TTC549 (cell line): Measurements from ENCODE around the gene ROPN1.
A peak's percentile ranks its signal among the peaks of the same experiment; 100 is the strongest.
"Not testable (repeated sequence)": the region's sequence is repeated elsewhere in the genome, so short reads cannot be mapped to it uniquely, and the experiment has no call there.

Source experiments
- FAIRE-seq: peaks from 2 replicates; lab custom pipeline; 2012; peaks lifted over from hg19 to GRCh38; lab: Jason Lieb, UNC

ROPN1 gene

DNA sequence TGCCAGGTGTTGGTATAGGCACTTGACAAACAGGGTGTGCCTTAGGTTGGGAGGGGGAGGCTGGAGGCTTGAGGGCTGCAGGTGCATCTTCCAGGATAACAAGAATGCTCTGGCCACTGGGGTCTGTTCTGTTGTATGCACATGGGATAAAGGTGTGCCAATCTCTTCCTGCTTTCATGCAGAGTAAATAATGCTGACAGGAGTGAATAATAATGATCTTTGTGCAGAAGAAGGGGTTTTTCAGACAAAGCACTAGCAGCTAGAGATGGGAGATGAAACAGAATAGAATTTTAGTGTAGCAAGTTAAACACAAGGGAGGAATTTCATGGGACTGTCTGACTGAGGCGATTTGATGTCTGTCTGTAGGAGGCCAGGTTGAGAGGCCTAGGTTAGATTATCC lies 1.9 kb upstream of the ROPN1 start:
- FAIRE-seq, result no peak

DNA sequence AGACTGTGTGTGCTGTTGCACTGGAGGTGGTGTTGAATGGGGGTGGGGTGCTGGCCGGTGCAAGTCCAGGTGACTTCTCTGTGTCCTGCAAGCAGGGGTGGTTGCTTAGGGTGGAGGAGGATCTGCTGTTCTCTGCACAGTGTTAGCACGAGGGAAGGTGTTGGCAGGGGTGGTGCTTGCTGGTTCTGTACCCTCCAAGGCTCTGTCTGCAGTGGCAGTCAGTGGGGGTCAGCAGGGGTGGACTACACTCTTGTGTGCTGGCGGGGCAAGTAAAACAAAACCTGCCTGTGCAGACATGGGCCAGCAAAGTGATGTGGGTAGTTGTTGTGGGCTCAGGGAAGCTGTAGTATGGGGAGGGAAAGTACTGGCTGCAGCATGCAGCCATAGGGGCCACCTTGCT lies 5.5 kb downstream of the ROPN1 start:
- FAIRE-seq, result no peak

DNA sequence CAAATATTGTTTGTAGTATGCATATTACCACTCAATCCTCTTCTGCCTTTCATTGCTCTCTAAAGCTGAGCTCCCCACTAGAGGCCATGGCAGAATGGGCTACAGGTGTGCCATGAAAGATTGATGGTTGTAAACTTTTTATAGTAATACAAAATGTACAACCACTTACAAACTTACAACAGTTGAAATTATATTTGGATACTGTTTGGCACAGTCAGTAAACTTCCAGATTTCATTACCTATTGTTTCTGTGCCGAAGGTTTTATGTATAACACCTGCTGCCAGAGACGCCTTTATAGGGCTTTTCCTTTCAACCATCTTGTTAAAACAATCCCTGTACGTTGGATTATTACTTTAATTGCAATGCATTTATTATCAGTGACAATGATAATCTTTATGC lies 7.0 kb downstream of the ROPN1 start:
- FAIRE-seq, result no peak

DNA sequence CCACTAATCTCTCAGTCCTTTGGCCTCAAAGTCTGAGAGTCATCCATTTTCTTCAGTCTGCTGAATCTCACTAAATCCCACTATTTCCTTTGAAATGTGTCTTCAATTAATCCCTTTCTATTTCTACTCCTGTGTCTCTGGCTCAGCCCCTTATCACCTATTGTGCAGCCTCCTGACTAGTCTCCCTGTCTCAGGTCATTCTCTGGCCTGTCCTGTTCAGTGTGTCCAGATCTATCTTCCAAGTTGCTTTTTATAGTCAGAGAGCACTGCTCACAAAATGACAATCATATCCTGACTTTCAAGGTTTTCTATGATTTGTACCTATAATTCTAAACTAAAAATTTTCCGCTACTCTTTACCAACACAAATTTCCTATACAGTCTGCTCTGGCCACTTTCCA lies 7.6 kb downstream of the ROPN1 start:
- no peak for FAIRE-seq

DNA sequence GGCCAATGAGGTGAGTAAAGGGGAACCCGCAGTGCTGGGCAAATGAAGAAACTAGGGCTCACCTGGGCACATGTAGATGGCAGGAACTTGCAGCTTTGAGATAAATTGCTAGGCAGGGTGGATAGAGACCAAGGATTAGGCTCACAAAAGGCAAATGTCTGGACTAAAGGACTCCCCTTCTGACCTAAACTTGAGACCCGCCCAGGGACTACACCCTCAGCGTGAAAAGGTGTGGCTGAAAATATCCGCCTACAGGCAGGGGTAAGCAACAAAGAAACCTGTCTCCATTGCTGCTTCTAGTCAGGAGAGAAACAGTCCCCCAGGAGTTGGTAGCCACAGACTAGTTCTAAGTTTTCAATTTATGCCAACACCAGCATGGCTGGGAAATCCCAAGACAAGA lies 10.6 kb downstream of the ROPN1 start:
- FAIRE-seq, result not testable (repeated sequence)

DNA sequence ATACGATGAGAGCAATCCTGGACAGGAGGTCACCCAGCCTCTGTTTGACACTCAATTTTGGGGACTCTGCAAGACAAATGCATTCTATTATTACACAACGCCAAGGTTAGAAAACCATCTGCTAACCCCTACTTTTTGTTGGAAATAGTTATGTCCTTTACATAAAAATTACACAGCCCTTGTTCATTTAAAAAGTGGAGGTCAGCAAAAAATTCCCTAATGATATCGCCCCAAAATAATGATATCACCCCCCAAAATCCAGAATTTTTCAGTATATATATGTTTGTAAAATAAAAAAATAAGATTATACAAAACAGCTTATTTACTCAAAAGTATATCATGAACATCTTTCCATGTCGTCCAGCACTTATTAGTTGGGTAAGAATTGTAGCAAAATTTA lies 11.4 kb downstream of the ROPN1 start:
- no peak for FAIRE-seq

DNA sequence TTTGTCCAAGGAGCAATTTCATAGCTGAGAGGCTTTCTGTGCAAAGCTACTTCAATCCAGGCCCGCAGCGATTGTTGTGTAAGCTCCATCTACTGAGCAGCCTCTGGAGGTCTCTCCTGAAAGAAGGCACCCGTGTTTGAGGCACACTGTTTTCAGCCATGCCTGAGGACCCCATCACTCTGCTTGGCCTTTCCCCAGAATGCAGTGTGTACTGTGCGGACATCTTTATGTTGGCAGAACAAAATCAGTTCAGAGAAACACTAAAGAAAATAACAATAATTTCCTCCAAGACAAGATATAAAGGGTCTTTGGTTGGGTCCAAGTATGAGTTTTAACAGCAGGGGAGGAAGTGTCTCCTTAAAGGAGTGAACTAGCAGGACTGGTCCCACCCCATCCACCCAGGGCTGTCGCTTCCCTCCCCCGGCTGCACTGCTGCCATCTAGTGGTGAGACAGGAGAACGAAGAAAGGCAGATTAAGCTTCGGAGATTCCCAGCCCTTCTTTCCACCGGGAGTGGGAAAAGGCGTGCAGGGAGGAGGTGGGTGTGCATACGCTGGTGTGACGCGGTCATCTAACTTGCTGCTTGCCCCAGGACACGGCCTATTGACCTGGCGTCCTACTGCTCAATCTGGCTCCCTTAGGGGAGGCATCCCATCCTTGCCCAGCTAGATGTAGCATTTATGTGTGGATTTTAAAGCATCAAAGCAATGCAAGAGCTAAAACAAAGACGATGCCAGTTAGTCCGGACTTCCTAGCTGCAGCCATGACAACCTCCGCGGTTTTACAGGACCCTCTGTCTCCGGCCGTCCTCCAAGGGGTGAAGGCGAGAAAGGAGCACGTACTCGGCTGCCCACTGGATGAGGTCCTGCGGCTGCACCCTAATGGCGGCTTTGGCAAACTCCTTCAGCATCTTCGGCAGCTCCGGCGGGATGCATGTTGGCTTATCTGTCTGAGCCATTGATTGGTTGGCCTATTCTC lies 12.1 kb downstream of the ROPN1 start:
- not testable (repeated sequence) for FAIRE-seq

DNA sequence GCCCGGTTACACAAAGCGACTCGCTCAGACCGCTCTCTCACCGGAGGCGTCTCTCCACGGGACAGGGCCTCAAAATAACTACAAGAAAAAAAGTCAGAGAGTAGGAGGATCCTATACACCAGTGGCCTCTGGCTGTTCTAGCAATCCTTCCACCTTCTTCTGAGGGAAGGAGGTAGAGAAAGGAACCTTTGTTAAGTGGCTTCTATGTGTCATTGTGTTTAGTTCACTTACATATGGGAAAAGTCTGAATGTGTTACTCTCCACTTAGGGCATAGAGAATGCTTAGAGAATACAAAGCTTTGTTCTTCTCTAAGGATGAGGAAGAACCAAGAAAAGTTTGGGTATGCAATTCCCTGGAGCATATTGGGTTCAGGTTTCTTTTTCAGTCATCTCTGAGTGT lies 15.0 kb downstream of the ROPN1 start:
- not testable (repeated sequence) for FAIRE-seq

DNA sequence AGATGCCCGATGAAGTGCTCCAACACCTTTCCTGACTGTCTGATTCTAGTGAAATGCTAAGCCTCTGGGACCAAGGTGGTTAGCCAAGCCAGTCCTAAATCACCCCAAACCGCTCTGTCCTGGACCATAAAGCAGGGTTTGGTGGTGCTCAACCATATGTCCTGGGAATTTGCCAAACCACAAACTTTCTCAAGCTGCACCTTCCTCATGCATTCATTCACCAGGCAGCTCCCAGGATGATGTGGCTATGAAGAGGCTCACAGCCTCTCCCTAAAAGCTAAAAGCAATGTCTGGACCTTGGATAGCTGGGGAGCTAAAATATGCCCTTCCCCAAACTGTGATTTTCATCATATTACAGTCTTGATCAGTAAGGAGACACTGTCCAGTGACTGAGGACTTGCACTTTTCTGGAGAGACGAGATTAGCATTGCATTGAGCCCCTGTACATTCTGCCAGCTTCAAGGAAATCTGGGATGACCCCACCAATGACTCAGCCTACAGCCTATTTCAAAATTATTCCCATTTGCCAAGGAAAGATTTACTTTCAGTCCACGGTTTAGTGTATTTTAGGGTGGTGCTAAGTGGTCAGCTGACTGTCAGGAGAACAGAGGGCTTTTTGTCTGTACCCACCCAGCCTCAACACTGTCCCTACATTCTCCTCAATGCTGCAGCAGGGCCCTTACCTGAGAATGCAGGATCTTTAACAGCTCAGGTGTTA lies 15.6 kb downstream of the ROPN1 start:
- not testable (repeated sequence) for FAIRE-seq

DNA sequence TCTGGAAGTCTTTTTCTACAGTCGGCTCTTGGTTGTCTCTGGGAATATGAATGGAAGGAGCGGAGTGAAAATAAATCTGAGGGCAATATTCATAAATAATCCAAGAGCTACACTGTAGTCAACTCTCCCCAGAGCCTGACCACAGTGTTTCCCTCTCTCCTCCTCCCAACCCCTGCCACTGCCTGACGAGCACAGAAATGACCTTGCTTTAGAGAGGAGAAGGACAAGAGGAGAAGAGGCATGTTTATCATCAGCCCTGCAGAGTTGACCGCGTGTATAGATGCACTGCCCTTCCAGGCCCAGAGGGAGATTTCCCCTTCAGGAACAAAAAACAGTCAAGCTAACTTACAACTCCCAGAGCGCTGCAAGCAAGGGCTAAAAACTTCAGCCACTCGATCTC lies 16.9 kb downstream of the ROPN1 start:
- FAIRE-seq, result not testable (repeated sequence)

DNA sequence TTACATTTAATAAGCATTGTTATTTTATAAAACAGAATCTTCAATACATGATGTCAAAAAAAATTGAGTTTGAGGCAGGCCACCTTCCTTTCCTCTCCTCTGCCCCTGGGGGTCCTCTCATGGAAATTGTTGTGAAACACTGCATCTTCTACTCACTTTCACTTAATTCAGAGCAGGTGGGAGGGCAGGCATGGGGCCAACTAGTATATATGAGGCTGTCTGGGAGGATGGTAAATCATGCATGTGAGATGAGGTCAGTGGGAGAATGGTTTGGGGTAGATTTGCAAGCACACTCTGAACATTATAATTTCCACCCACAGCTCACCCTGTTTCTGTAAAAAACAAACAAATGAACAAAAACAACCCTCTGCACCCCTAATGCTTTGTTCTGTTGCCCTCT lies 20.5 kb downstream of the ROPN1 start:
- no peak for FAIRE-seq

DNA sequence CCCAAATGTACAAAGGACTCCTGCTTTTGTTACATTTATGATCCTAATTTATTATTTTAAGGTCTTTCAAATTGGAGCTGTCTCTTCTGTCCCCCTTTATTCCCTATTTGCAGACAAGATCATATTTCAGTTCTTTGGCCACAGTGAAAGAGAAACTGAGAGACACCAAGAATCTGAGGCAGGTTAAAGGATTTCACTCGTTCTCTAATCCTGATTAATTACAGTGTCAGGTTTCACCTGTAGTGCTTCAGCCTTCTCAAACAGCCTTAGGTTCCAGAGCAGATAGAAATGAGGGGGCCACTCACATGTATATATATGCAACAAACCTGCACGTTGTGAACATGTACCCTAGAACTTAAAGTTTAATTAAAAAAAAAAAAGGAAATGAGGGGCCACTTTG lies 24.7 kb downstream of the ROPN1 start:
- FAIRE-seq, result not testable (repeated sequence)

DNA sequence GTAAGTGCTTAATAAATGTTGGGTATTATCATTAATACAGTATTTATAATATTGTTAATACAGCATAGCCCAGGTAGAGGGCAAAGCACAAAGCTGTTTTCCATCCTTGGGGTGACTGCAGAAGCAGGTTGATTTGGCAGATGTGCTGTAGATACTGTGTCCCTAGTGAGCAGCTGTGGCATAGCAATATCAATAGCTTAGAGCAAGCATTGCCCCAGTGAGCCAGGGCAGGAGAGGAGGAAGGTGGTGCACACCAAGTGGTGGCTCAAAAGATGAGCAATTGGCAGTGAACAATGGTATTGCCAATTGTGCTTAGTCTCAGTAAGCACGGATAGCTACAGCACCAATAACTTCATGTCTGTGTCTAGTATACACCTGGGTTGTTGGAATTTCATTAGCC lies 25.1 kb downstream of the ROPN1 start:
- FAIRE-seq, result not testable (repeated sequence)

DNA sequence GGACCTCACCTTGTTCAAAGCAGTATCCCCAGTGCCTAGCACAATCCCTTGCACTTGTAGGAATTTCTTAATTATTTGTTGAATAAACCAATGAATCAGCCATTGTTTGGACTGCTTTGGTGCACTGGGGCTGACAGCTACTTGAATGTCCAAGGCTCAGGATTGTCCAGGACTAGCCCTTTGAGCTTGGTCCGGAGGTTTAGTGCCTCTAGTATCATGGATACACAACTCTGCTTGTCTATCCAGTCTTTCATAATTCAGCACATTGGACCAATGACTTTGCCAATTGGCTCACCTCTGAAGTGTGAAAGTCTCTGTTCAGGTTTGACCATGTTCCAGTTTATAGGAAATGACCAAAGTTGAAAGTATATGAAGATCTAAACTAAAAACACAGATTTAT lies 27.1 kb downstream of the ROPN1 start:
- FAIRE-seq, result not testable (repeated sequence)

DNA sequence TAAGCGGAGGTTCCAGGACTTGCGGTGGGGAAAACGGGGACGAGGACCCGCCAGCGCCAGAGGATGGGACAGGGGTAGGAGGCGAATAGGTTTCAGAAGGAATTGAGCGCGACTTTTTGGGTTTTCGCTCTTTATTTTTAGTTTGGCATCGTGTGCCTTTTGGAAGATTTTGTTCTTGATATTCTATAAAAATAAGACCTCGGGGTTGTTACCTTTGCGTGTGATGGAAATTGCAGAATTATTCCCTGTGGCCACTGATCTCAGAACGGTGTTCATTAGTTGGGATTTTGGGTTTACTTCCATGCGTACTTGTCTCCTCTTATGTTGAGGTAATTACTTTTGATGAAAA lies 30.4 kb downstream of the ROPN1 start:
- no peak for FAIRE-seq

DNA sequence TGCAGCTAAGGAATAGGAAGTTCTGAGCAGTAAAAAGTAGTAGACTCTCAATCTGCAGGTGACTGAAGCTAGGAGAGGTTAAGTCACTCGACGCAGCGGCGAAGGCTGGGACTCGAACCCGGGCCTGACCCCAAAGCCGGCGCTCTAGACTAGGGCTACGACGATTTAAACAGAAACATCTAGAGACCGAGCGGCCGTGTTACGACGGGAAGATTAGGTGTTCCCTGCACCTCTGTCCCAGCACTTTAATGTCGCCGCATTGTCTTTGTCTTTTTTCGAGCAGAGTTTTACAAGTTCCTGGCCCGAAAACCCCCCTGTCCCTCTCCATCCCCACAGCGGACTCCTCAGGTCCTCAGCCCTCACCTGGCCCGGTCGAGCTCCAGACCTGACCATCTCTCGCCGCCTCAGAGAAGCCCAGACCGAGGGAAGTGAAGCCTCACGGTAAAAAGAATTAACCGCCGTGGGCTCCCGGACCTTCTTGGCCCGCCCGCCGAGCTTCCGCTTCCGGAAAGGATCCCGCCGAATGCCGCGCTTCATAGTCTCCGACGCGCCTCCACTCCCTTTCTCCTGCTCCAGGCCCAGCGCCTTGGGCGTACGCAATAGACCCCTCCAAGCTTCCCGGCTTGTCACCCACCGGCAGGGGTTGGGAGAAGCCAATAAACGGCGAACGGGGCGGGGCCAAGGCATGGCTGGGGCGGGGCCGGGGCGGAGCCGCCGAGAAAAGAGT lies 31.0 kb downstream of the ROPN1 start, which contains the start of gene CCDC14:
CCDC14 (minus strand) TSS at position 449 of the 727 bp plus-strand sequence; CDS start at position 393, 56 bp downstream.
- peak; percentile 19 for FAIRE-seq

DNA sequence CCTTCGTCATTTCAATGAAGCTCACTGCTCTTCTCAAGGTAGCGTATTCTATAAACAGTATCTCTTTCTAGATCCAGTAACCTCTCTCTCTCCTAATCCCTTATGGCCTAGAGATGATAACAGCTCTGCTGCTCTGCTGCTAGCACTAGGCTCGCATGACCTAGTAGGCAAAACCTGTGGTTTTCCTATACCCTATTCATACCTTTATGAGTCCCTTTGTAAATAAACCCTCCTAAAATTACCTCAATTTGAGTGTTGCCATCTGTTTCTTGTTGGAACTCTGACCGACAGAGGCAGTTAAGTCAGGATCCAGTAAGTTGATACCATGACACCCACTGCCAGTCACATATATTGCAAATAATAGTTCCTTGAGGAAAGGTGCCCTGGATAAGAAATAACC lies 38.2 kb downstream of the ROPN1 start:
- no peak for FAIRE-seq

DNA sequence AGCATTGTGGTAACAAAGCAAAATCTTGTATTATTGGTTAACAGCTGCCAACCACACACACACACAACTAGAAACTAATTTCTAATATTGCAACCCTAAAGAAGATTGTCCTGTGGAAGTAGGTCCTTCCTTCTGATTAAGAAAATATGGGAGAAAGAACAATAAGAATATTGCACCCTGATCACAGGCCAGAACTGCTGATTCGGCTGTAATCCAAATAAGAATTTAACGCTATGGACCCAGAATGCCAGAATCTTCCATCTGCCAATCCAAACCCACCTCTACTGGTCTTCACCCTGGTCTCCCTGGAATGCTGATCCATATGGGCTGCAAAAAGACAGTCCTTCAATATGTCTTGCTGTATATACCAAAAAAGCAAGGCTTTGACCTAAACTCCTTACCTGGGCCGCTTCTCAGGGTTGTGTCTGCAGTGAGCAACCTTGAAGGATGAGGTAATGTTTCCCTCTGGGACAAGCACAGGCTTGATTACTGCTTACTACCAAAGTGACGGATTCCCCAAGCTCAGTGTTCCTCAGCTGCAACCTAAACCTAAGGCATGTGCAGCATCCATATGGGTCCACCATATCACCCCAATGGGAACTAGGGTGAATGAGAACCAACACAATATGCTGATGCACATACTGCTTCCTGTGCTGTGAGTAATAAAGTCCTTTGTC lies 38.9 kb downstream of the ROPN1 start:
- no peak for FAIRE-seq

DNA sequence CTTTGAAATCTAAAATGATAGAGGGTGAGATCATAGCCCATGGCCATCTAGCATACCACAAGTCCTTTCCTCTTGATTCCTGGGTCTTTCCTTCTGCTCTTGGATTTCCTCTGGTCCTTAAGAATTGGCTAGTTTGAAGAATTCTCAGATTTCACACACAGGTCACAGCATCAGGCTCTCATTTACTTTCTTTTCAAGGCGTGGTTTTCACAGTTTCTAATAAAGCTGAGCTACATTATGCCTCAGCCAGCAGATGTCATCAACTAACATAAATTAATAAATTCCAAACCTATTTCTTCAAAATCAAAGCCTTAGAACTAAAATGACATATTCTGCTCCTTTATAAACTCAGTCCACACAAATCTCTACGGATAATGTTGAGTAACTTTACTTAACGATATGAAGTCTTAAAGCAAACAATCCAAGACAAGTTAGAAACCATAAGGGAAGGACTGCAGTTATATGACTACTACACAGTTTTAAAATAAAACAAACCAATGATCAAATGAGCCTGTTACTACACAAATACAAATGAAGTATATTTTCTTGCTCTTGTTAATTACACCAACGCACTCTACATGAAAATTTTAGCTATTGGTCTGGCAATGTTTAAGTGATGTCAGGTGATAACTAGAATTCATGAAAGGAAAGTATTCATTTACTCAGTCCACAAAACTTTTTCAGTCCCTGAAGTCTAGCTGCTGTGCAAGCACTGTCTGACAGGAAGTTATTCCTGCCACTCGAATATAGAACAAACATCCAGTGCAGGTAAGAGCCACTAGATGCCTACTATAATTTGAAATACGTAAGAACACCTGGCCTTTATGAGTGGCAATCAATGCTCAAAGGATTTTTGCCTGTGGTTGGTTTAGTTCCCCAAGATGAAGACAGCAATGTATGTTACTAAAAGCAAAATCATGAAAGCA lies 40.1 kb downstream of the ROPN1 start:
- FAIRE-seq, result no peak

DNA sequence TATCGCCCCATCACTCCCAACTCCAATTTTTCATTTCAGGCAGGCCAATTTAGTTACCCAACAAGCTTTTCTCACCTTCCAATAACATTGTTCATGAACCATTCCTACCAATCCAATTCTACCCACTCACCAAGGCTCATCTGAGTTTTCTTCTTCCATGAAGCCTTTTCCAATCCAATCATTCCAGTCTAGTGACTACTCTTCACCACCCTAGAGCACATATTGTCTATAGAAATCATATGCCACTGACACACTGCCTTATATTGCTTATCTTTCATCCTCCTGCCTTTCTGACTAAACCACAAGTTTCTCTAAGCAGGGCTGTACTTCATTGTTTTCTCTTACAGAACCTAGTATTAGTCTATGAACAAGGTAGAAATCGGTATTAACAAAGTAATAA lies 42.3 kb downstream of the ROPN1 start:
- FAIRE-seq, result no peak

DNA sequence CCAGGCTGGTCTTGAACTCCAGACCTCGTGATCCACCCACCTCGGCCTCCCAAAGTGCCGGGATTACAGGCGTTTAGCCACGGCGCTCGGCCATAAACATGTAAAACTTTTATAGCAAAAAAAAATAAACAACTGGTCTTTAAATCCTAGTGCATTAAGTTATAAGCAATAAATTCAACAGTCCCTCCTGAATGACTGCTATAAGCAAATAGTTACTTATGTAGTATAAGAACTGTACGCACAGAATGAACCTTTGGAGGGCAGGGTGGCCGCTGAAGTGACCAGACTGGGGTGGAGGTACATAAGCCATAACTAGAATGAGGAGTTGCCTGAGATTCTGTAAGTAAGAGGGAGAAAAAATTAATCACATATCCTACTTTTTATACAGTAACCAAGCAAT lies 43.5 kb downstream of the ROPN1 start:
- FAIRE-seq, result no peak
